Left ventricle myocardium superior (tissue), 1 donor: ENCODE results near the gene SOBP. TPM values are rescaled to one million over a fixed set of nuclear protein-coding genes. Genes with fewer than 3 reads are reported as not detected.
A peak's percentile ranks its signal among the peaks of the same experiment; 100 is the strongest.

Experiments
- ATAC-seq: fragments of 200-7000 bp; cut with Tn5 transposase; one replicate; pipeline ENCODE4 v1.9.1; 2020; ENCODE audit warnings: mild to moderate bottlenecking, moderate library complexity
- DNase-seq: peaks from one replicate; pipeline ENCODE4 v3.0.0-alpha.2; 2020
- intact Hi-C: fragments of 100-400 bp; cut with micrococcal nuclease; formaldehyde crosslinking; loops from one replicate; pipeline ENCODE4 v1.11.0; 2022
- total RNA-seq: library from RNA; stranded (reverse); fragmentation: NEBNext Ultra II Directional; extraction: Animal tissue kit (Norgen Biotek cat#: 25700); gene quantifications from one replicate; pipeline ENCODE4 v1.2.1, GENCODE V29; 2021
- donor health status: DM: no; HTN: yes; CAD: no; lungs with severe emphysema.

The SOBP gene
- total RNA-seq, 1 donor from 2014 or later = 15.3 TPM

- ATAC-seq (no peak), DNase-seq (peak; percentile 35)
- intact Hi-C loops = no loop called here
These were observed 171.4 kb downstream of the SOBP start for GRCh38 chr6:107661291-107661690.

DNA sequence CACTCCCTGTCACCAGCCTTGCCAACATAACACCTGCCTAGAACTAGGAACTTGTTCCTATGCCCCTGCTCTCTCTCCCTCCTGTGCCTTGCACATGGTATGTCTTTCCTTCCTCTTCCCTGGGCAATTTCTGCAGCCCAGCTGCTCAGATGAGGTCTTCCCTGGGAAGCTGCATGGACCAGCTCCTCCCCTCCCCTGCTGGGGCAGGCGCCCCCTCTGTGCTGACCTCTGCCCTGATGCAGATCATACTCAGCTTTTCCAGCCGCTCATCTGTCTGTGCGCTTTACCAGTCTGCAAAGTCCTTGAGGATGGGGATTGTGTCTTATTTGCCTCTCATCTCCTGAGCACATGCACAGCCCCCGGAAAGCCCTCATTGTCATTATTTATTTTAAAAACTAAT lies 172.4 kb downstream of the SOBP start:
- intact Hi-C loops = no loop called here
- DNase-seq (no peak), ATAC-seq (no peak)

DNA sequence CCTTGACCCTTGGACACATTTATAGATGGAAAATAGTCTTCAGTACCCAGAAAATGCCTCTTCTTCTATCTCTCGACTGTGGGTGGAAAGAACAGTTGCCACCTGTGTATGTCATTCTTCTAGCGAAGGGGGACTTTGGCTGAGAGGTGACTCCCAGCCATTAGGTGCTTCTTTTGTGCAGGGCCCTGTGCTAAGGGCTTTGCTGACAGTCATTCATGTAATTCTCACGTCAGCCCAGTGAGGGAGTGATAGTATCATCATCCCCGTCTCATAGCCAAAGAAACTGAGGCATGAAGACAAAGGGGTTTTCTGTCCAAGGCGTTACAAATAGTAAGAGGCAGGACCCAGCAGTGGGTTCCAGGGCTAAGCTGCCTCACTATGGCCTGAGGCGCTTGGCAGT lies 173.4 kb downstream of the SOBP start:
- DNase-seq (no peak), ATAC-seq (no peak)
- intact Hi-C loops = no loop called here

- DNase-seq = no peak
- ATAC-seq = no peak
- intact Hi-C loops = no loop called here
These were observed 175.5 kb downstream of the SOBP start for GRCh38 chr6:107665382-107665781.

DNA sequence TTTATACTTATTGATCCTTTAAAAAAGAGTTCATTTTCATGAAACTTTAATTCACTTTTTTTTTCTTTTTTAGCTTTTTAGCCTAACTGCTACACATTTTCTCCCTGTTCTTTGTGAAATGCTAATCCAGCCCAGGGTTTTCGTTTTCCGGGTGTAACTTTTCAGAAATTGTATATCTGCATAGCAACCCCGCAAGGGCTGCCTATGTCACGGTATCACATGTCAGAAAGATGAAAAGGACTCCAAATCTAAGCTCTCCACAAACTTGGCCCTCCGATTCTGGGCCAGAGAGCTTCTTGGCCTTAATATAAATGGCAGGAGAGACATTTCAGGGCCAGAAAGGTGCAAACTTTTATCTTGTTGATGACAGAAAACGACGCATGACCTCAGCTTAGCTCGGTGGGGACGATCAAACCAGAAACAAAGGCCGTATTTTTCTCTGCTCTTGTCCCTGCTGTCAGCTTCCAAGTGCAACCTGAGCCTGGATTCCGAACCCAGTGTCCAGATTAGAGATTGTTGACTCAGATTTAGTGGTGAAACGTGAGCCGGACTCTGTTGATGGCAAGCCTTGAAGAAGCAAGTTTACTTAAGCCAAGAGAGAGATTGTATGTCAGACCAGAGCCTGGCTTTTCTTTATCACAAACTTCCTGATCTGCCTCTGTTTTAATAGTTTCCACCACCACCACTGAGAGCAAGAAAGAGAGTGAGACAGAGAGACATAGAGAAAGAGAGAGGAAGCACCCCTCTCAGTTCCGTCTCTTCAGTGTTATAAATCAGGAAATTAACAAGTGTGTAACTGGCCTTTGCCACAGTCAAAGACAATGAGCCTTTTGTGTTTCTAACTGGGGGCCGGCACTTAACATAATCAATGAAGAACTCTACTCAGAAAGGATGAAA lies 176.4 kb downstream of the SOBP start:
- ATAC-seq (no peak), DNase-seq (no peak)
- intact Hi-C loops = no loop called here

DNA sequence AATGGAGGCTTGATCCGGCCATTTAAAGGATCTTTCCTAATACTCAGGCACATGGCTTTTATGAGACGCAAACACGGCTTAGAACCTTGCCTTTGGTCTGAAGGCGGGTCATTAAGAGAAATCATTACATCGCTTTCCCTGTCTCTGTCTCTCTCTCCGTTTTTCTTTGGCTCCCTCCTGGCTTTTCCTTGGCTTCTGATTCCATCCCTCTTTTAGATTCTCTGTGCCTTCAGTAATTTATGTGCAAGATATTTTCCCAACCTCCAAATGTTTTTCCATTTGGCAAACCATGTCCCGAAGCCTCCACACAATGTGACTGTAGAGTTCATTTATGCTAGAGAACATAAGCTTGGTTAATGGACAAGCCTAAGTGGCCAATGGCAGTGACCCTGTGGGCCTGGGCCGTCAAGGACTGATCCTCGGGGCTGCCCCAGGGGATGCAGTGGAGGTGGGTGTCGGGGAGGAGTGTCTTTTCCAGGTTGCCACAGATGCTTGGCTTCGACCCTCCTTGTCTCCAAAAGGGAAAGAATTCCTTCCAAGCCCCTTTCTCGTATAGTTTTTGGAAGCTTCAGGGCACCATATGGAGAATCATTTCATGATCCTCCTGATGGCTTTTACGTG lies 177.2 kb downstream of the SOBP start:
- ATAC-seq (no peak), DNase-seq (no peak)
- intact Hi-C loops = no loop called here

GRCh38 chr6:107667790-107668189 lies 177.9 kb downstream of the SOBP start:
- intact Hi-C loops = no loop called here
- ATAC-seq = no peak
- DNase-seq = no peak

GRCh38 chr6:107668743-107669474 lies 179.0 kb downstream of the SOBP start:
- DNase-seq (no peak), ATAC-seq (no peak)
- intact Hi-C loops = no loop called here

DNA sequence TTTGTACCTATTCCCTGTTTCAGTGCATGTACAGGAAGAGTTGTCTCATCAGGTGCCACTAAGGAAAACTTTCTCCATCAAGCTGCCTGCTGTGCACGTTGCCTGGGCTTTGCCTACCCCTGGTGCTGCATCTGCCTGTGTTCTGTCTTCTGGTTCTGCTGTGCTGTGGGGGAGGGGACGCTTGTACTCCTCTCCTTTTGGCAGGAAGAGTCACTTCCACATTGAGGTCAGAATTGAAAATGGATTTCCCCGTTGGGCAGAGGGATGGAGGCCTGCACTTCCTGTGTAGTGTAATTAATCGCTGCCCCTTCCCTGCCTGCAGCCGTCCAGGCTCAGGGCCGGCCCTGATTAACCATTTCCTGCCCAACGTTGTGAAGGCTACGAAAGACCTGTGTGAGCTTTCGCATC lies 180.9 kb downstream of the SOBP start:
- intact Hi-C loops = no loop called here
- ATAC-seq = peak; percentile 52
- peak; percentile 61 for DNase-seq

GRCh38 chr6:107673076-107673494 lies 183.2 kb downstream of the SOBP start:
- DNase-seq = peak; percentile 71
- peak; percentile 50 for ATAC-seq

GRCh38 chr6:107674995-107675738 lies 185.2 kb downstream of the SOBP start:
- DNase-seq = peak; percentile 87
- peak; percentile 94 for ATAC-seq
- intact Hi-C loops = no loop called here

More at GRCh38 chr6:107673076-107673494, 183.2 kb downstream of the SOBP start:
- intact Hi-C loops = no loop called here

DNA sequence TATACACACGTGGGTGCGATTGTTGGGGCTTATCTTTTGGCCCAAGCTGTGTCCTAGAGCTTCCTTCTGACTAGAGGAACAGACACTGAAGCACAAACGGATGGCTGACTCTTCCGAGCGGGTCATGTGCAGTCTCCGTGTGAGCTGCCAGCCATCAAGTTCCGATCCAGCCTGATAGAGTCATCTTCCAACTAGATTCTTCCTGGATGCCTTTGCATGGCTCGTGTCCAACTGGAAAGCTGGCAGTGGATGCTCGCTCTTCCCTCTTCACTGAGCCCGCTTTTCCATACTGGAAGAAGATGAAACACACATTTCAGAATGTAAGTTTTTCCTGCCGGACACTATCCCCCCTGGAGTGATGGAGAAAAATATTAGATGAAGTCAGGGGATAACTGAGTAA lies 186.1 kb downstream of the SOBP start:
- no peak for ATAC-seq
- intact Hi-C loops = no loop called here
- no peak for DNase-seq

DNA sequence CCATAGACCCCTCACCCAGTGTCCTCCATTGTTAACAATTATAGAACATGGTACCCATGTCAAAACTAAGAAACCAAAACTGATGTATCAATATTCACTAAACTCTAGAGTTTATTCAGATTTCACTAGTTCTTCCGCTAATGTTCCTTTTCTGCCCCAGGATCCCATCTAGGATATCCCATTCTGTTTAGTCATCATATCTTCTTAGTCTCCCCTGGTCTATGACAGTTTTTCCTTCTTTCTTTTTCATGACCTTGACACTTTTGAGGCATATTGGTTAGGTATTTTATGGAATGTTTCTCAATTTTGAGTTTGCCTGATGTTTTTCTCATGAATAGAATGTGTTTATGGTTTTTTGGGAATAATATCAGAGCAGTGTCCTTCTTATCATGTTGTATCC lies 187.5 kb downstream of the SOBP start:
- ATAC-seq (no peak), DNase-seq (no peak)
- intact Hi-C loops = no loop called here

DNA sequence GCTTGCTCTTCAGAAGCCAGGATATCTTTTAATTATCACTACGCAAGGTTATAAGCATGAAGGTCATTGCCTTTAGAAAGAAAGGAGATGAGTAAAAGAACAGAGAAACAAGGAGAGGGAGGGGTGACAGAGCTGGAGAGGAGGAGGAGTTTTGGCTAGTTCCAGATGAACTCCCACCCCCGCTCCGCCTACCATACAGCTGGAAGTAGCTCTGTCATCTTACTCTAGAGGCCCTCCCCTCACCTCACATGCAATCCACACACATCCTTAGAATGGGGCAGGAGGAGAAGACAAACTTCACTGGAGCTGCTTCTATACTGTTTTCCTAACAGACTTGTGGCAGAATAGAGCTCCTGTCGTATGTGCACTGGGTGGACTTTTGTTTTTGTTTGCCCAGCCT lies 189.5 kb downstream of the SOBP start:
- intact Hi-C loops = no loop called here
- peak; percentile 54 for DNase-seq
- ATAC-seq = peak; percentile 50

- intact Hi-C loops = no loop called here
- DNase-seq = no peak
- no peak for ATAC-seq
These were observed 192.8 kb downstream of the SOBP start for GRCh38 chr6:107682721-107683120.

DNA sequence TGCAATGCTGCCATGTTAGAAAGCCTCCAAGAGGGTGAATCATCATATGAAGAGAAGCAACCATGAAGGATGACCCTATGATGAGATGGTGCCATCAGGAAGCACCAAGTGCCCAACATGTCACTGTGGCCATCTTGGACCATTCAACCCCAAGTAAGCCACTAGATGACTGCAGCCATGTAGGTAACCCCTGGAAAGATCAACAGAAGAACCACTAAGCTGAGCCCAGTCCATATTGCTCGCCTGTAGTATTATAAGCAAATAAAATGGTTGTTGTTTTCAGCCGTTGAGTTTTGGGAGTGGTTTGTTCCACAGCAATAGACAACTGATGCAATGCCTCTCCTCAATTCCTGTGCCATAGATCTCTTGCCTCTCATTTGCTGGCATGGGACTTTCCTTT lies 193.3 kb downstream of the SOBP start:
- no peak for ATAC-seq
- intact Hi-C loops = no loop called here
- no peak for DNase-seq

GRCh38 chr6:107684996-107685395 lies 195.1 kb downstream of the SOBP start:
- DNase-seq (no peak), ATAC-seq (no peak)
- intact Hi-C loops = no loop called here

- ATAC-seq (no peak), DNase-seq (no peak)
- intact Hi-C loops = no loop called here
These were observed 199.3 kb downstream of the SOBP start for GRCh38 chr6:107689190-107689589.

DNA sequence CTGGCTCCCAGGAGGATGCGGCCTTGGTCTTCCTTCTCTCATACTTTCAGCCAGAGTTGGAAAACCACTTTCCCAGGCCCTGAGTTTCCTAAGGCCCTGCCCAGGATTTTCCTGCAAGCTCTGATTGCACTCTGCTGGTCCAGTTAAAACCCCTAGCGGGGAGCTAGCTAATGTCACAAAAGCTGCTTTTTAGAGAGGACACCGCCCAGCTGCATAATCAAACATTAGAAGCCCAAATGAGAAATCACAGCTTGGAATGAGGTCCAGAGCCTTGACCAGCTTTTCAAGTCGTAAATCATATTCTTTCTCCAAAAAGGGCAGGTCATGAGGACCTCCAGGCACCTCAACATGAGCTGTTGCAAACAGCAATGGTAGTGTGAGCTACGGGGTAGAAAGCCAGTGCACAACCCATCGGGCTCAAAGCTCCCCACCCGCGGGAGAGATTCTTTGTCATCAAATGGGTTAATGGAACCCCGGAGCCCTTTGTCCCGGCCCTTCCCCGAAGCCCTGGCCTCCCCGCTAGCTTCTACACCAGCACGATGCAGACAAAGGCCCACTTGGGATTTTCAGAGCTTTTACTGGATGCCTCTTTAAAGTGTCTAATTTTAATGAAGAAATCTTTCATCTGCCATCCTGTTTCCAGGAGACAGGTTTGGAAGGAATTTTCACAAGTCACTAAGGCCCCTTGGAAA lies 200.2 kb downstream of the SOBP start:
- DNase-seq = no peak
- peak; percentile 39 for ATAC-seq
- intact Hi-C loops = no loop called here
